Left ventricle myocardium inferior (tissue), 1 donor: ENCODE data around the gene KCNE3. TPM values are rescaled to one million over a fixed set of nuclear protein-coding genes. Genes with fewer than 3 reads are reported as not detected.
A peak's percentile ranks its signal among the peaks of the same experiment; 100 is the strongest.

ENCODE experiments used
- DNase-seq: peaks from one replicate; pipeline ENCODE4 v3.0.0-alpha.2; 2020
- H3K27ac ChIP-seq: fragments of 200-600 bp; replicated peaks from 2 replicates; pipeline ENCODE4 v1.8.0; 2021
- H3K27me3 ChIP-seq: fragments of 200-600 bp; 2 replicates; pipeline ENCODE4 v1.8.0; 2021; ENCODE audit warnings: low read depth
- H3K36me3 ChIP-seq: fragments of 200-600 bp; 2 replicates; pipeline ENCODE4 v1.8.0; 2021
- H3K4me1 ChIP-seq: fragments of 200-600 bp; 2 replicates; pipeline ENCODE4 v1.8.0; 2021
- H3K4me3 ChIP-seq: fragments of 200-600 bp; 2 replicates; pipeline ENCODE4 v1.8.0; 2021; ENCODE audit warnings: mild to moderate bottlenecking, moderate library complexity
- H3K9me3 ChIP-seq: fragments of 200-600 bp; replicated peaks from 2 replicates; pipeline ENCODE4 v1.8.0; 2021
- intact Hi-C: fragments of 100-400 bp; cut with micrococcal nuclease; formaldehyde crosslinking; loops from one replicate; pipeline ENCODE4 v1.11.0; 2022
- total RNA-seq: library from RNA; stranded (reverse); fragmentation: NEBNext Ultra II Directional; extraction: Animal tissue kit (Norgen Biotek cat#: 25700); gene quantifications from one replicate; pipeline ENCODE4 v1.2.1, GENCODE V29; 2021
- TF ChIP-seq, protein P1 (sequence below): fragments of 200-600 bp; IDR thresholded peaks from 2 replicates; pipeline ENCODE4 v1.8.0; 2021; ENCODE audit warnings: antibody characterized with exemption, mild to moderate bottlenecking, borderline replicate concordance
- donor health status: DM: no; HTN: yes; CAD: no; lungs with severe emphysema.

The KCNE3 gene
- total RNA-seq, 1 donor from 2014 or later, result 4.3 TPM

DNA sequence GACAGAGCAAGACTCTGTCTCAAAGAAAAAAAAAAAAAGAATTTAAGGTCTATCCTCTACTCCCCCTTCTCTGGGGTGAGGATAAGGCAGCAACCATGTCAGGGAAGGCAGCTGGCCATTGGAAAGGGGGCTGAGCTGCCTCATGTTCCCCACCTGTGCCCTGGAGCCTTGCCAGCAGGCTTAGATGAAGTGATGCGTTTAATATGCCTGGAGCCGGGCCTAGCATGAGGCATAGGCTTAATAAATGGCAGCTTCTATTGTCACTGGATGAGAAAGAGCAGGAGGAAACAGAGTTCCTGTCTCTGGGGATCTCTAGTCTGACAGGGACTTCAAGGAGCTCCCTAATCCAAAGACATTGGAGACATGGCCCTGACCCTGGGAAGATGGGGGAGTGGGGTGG is 3.2 kb upstream of the KCNE3 start:
- no peak for DNase-seq
- intact Hi-C loops, result no loop called here

DNA sequence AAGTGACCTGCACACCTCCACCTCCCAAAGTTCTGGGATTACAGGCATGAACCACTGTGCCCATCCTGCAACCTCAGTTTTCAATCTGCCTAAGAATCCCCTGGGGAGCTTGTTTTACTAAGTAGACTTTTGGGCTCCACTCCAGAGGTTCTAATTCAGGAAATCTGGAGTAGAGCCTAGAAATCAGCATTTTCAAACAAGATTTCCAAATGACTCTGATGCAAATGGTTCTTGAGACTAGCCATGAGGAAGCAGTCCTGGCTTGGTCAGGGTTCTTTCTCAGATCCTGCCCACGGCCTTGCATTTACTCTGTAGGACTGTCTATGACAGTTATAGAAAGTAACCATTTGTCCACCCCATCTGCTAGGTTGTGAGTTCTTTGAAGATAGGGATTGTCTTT is 1.6 kb upstream of the KCNE3 start:
- TF ChIP-seq, protein P1, sequence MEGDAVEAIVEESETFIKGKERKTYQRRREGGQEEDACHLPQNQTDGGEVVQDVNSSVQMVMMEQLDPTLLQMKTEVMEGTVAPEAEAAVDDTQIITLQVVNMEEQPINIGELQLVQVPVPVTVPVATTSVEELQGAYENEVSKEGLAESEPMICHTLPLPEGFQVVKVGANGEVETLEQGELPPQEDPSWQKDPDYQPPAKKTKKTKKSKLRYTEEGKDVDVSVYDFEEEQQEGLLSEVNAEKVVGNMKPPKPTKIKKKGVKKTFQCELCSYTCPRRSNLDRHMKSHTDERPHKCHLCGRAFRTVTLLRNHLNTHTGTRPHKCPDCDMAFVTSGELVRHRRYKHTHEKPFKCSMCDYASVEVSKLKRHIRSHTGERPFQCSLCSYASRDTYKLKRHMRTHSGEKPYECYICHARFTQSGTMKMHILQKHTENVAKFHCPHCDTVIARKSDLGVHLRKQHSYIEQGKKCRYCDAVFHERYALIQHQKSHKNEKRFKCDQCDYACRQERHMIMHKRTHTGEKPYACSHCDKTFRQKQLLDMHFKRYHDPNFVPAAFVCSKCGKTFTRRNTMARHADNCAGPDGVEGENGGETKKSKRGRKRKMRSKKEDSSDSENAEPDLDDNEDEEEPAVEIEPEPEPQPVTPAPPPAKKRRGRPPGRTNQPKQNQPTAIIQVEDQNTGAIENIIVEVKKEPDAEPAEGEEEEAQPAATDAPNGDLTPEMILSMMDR, result no peak
- peaks cover 24% of the 10 kb centered on the region for H3K4me1 ChIP-seq
- H3K27ac ChIP-seq, result no peak overlapping the region
- DNase-seq, result no peak
- intact Hi-C loops, result no loop called here
- H3K27me3 ChIP-seq, result peaks cover 6% of the 10 kb centered on the region
- H3K4me3 ChIP-seq, result no peak overlapping the region
- H3K36me3 ChIP-seq, result no peaks in the 10 kb centered on the region
- no peaks in the 10 kb centered on the region for H3K9me3 ChIP-seq

More for the DNA sequence above, 3.2 kb upstream of the KCNE3 start:
- H3K4me3 ChIP-seq, result no peak overlapping the region
- H3K9me3 ChIP-seq, result no peaks in the 10 kb centered on the region
- H3K4me1 ChIP-seq, result peaks cover 29% of the 10 kb centered on the region
- no peaks in the 10 kb centered on the region for H3K36me3 ChIP-seq
- TF ChIP-seq, protein P1, result no peak
- H3K27ac ChIP-seq, result no peak overlapping the region
- H3K27me3 ChIP-seq, result no peaks in the 10 kb centered on the region

DNA sequence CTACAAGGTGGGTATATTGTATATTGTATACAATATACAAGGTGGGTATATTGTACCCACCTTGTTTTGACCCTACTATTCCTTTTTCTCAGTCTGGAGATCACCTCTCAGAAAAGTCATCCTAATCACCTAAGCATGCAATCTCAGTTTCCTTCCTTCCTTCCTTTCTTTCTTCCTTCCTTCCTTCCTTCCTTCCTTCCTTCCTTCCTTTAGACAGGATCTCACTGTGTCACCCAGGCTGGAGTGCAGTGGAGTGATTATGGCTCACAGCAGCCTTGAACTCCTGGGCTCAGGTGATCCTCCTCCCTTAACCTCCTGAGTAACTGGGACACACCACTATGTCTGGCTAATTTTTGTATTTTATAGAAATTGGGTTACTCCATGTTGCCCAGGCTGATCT is 1.2 kb upstream of the KCNE3 start:
- Histone ChIP-seq H3K36me3 (no peaks in the 10 kb centered on the region), H3K27ac (no peak overlapping the region), H3K4me1 (peaks cover 24% of the 10 kb centered on the region), H3K4me3 (no peak overlapping the region), H3K9me3 (no peaks in the 10 kb centered on the region), H3K27me3 (peaks cover 8% of the 10 kb centered on the region)
- DNase-seq, result no peak
- TF ChIP-seq, protein P1, result no peak
- intact Hi-C loops, result no loop called here

DNA sequence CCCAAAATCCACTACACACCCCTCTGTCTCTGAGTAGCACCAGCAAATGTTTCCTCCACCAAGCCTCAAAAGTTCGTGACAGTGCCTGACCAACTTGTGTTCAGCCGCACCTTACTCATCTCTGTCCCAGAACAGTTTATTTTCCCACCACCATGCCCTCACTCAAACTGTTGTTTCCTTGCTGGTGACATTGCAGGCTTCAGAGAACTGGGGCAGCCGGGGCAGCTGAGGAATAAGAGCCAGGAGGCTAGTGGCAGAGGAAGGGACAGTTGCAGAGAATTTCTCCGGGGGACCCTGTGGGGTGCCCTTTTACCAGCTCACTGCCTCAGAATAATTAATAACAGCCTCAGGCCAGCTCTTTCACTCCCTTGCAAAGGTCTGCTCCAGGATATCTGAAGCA is 709 bp upstream of the KCNE3 start:
- Histone ChIP-seq H3K4me3 (peak overlapping the region; percentile 70), H3K27ac (peak overlapping the region; percentile 60), H3K27me3 (peaks cover 12% of the 10 kb centered on the region), H3K9me3 (no peaks in the 10 kb centered on the region), H3K4me1 (peaks cover 24% of the 10 kb centered on the region), H3K36me3 (no peaks in the 10 kb centered on the region)
- intact Hi-C loops, result no loop called here
- TF ChIP-seq, protein P1, result no peak
- no peak for DNase-seq

DNA sequence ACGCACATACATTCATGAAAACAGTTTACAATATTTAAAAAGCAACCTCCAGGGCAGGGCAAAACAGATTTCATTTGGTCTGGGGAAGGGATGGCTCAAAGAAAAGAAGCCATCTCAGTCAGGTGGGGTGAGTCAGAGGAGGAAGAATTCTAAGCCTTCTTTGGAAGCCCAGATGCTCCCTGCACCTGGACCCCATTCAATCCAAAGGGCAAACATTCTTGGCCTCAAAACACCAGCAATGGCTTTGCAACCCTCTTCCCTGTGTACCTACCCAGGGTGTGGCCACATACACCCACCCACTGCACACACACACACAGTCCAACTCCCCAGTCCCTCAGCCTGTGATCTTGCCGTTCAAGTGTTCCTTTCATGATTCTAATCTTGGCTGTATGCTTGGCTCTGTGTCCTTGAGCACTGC is 2.0 kb downstream of the KCNE3 start:
- Histone ChIP-seq H3K4me3 (no peak overlapping the region), H3K27ac (no peak overlapping the region), H3K36me3 (no peaks in the 10 kb centered on the region), H3K4me1 (peaks cover 28% of the 10 kb centered on the region), H3K9me3 (no peaks in the 10 kb centered on the region), H3K27me3 (peaks cover 12% of the 10 kb centered on the region)
- no peak for DNase-seq
- TF ChIP-seq, protein P1, result no peak
- intact Hi-C loops, result no loop called here

DNA sequence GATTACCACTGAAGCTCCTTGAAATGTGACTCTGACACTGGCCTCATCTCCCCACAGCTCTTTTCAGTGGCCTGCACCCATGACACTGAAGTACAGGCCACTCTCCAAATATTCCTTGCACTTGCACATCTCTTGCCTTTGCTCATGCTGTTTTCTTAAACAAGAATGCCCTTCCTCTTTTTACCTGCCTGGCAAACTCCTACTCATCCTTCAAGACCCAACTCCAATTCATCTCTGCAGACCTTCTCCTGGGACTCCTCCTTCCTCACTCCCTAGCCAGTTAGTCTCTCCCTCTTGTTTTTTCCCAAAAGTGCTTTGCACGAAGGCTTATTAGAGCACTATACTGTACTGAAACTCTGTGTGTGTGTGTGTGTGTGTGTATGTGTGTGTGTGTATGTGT is 2.6 kb downstream of the KCNE3 start:
- Histone ChIP-seq H3K27ac (no peak overlapping the region), H3K4me1 (peaks cover 28% of the 10 kb centered on the region), H3K4me3 (no peak overlapping the region), H3K27me3 (peaks cover 12% of the 10 kb centered on the region), H3K36me3 (no peaks in the 10 kb centered on the region), H3K9me3 (no peaks in the 10 kb centered on the region)
- DNase-seq, result no peak
- TF ChIP-seq, protein P1, result no peak
- intact Hi-C loops, result no loop called here
